Ovary (tissue), 3 donors: ENCODE measurements around the gene BAIAP3.

Experiments
- POLR2A ChIP-seq: fragments of 450-650 bp; IDR thresholded peaks from one replicate; pipeline ENCODE4 v1.6.1; 2017; ENCODE audit warnings: antibody characterized with exemption, mild to moderate bottlenecking, moderate library complexity
- TF ChIP-seq, protein P1 (sequence below), 3 donors: fragments of 450-650 bp in 2 of 3; fragments of 200-600 bp in 1 of 3; IDR thresholded peaks; one replicate each; pipeline versions ENCODE4 v1.5.1 to v1.8.0; 2016 to 2022; ENCODE audit warnings: antibody characterized with exemption in 3 of 3, mild to moderate bottlenecking in 1 of 3
- donor health status: DM: no; HTN: no; CAD: no.

DNA sequence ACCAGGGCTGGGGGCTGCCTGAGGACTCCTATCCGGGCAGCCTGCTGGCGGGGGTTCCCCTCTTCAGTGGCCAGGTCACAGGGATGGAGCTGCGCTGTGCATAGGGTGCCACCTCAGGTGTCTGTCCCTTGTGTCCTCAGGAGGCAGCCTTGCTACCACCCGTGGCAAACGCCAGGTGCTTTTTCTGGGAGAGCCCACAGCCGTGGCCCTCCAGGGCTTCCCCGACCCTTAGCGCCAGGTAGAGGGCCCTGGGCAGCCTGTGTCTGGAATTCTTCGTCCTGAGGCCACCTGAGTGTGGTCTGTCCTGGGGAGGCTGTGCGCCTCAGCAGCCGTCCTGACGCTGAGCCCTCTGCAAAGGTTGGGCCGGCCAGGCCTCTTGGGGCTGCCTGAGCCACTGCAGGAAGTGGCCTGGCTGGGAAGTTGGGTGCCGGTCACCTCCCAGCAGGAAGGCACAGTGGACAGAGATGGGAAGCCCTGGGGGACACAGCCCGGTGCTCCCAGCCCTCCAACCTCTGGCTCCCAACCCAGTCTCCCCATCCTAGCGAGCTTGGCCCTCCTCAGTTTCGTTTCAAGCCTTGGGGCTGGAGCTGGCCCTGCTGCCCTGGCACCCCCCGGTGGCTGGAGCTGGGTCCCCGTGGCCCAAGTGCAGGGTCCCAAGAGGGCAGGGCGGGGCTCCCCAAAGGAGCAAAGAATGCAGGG lies 7.6 kb upstream of the BAIAP3 start:
- TF ChIP-seq, protein P1, sequence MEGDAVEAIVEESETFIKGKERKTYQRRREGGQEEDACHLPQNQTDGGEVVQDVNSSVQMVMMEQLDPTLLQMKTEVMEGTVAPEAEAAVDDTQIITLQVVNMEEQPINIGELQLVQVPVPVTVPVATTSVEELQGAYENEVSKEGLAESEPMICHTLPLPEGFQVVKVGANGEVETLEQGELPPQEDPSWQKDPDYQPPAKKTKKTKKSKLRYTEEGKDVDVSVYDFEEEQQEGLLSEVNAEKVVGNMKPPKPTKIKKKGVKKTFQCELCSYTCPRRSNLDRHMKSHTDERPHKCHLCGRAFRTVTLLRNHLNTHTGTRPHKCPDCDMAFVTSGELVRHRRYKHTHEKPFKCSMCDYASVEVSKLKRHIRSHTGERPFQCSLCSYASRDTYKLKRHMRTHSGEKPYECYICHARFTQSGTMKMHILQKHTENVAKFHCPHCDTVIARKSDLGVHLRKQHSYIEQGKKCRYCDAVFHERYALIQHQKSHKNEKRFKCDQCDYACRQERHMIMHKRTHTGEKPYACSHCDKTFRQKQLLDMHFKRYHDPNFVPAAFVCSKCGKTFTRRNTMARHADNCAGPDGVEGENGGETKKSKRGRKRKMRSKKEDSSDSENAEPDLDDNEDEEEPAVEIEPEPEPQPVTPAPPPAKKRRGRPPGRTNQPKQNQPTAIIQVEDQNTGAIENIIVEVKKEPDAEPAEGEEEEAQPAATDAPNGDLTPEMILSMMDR (IDR thresholded peaks at IDR 0.05) = no peak
- TF ChIP-seq POLR2A = no peak
